Glutamatergic neuron (in vitro differentiated cells): ENCODE results near the gene PPIL6. TPM values are rescaled to one million over a fixed set of nuclear protein-coding genes. Genes with fewer than 3 reads are reported as not detected.
"Not testable (repeated sequence)": the region's sequence is repeated elsewhere in the genome, so short reads cannot be mapped to it uniquely, and the experiment has no call there.

Source experiments
- DNase-seq: peaks from one replicate; pipeline ENCODE4 v3.0.0; 2022
- H3K27ac Mint-ChIP-seq: one replicate; pipeline ENCODE4 v1.8.0; 2020; ENCODE audit warnings: mild to moderate bottlenecking, mixed read lengths, inconsistent platforms; ENCODE audit not compliant: unreplicated experiment
- H3K27me3 Mint-ChIP-seq: one replicate; pipeline ENCODE4 v1.8.0; 2020; ENCODE audit warnings: mild to moderate bottlenecking, moderate library complexity, mixed read lengths, inconsistent platforms; ENCODE audit not compliant: unreplicated experiment
- H3K36me3 Mint-ChIP-seq: one replicate; pipeline ENCODE4 v1.8.0; 2020; ENCODE audit warnings: mild to moderate bottlenecking, mixed read lengths, inconsistent platforms; ENCODE audit not compliant: unreplicated experiment
- H3K4me1 Mint-ChIP-seq: one replicate; pipeline ENCODE4 v1.8.0; 2020; ENCODE audit warnings: mild to moderate bottlenecking, low read depth, mixed read lengths, inconsistent platforms; ENCODE audit not compliant: unreplicated experiment
- H3K4me3 Mint-ChIP-seq: one replicate; pipeline ENCODE4 v1.8.0; 2020; ENCODE audit warnings: mild to moderate bottlenecking, mixed read lengths, inconsistent platforms; ENCODE audit not compliant: unreplicated experiment
- H3K9me3 Mint-ChIP-seq: one replicate; pipeline ENCODE4 v1.8.0; 2020; ENCODE audit warnings: mild to moderate bottlenecking, moderate library complexity, mixed read lengths, inconsistent platforms; ENCODE audit not compliant: unreplicated experiment
- total RNA-seq: library from RNA; stranded (reverse); fragmentation: NEBNext Ultra II Directional; extraction: Animal tissue kit (Norgen Biotek cat#: 25700); gene quantifications from one replicate; pipeline ENCODE4 v1.2.1, GENCODE V29; 2021; ENCODE audit not compliant: unreplicated experiment
- TF ChIP-seq, protein P1 (sequence below): fragments of 200-600 bp; sonication (generic); IDR thresholded peaks from one replicate; pipeline ENCODE4 v1.5.0; 2021; ENCODE audit not compliant: partially characterized antibody, unreplicated experiment

PPIL6 gene
- total RNA-seq, 1 donor from 2014 or later, result 0.83 TPM

DNA sequence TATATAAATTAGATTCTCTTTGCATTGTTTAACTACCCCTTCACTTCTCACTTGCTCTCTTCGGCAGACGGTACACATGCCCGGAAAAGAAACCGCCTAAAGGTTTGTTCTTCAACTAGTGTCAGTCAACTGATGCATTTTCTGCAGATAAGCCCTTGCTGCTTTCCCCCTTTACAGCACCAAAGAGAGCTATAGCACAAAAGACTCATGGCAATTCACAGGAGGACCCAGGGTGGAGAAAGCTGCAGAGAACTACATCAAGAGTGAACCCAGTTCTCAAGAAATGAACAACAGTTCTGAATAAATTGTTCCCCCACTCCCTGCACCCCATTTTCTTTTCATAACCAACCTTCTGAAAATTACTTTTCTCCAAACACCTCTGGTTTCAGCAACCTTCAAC lies 67.1 kb downstream of the PPIL6 start:
- H3K36me3 Mint-ChIP-seq, result peaks cover 10% of the 10 kb centered on the region
- no peak for DNase-seq
- no peak overlapping the region for H3K27ac Mint-ChIP-seq
- no peaks in the 10 kb centered on the region for H3K4me1 Mint-ChIP-seq
- H3K9me3 Mint-ChIP-seq, result no peaks in the 10 kb centered on the region
- H3K27me3 Mint-ChIP-seq, result peaks cover 2% of the 10 kb centered on the region
- TF ChIP-seq, protein P1, sequence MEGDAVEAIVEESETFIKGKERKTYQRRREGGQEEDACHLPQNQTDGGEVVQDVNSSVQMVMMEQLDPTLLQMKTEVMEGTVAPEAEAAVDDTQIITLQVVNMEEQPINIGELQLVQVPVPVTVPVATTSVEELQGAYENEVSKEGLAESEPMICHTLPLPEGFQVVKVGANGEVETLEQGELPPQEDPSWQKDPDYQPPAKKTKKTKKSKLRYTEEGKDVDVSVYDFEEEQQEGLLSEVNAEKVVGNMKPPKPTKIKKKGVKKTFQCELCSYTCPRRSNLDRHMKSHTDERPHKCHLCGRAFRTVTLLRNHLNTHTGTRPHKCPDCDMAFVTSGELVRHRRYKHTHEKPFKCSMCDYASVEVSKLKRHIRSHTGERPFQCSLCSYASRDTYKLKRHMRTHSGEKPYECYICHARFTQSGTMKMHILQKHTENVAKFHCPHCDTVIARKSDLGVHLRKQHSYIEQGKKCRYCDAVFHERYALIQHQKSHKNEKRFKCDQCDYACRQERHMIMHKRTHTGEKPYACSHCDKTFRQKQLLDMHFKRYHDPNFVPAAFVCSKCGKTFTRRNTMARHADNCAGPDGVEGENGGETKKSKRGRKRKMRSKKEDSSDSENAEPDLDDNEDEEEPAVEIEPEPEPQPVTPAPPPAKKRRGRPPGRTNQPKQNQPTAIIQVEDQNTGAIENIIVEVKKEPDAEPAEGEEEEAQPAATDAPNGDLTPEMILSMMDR, result no peak
- no peak overlapping the region for H3K4me3 Mint-ChIP-seq

DNA sequence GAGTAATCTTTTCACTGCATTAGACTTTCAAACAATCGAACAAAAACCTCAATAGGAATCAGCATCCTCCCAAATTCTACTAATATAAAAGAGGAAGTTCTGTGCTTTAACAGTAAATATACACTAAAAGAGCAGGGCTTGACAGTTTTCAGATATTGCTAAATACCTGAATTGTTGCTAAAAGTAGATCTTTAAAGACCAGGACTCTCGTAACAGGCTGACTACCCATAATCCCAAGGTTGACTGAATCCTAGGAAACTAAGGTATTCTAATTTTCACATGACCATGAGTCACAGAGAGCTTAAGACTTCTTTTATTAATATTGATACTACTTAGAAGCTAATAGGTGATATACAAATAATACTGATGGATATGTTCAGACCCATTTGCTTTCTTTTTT lies 68.3 kb downstream of the PPIL6 start:
- Mint-ChIP-seq H3K36me3 (peaks cover 10% of the 10 kb centered on the region), H3K27ac (no peak overlapping the region), H3K4me1 (no peaks in the 10 kb centered on the region), H3K4me3 (no peak overlapping the region), H3K27me3 (peaks cover 2% of the 10 kb centered on the region), H3K9me3 (no peaks in the 10 kb centered on the region)
- TF ChIP-seq, protein P1, result no peak
- DNase-seq, result no peak

DNA sequence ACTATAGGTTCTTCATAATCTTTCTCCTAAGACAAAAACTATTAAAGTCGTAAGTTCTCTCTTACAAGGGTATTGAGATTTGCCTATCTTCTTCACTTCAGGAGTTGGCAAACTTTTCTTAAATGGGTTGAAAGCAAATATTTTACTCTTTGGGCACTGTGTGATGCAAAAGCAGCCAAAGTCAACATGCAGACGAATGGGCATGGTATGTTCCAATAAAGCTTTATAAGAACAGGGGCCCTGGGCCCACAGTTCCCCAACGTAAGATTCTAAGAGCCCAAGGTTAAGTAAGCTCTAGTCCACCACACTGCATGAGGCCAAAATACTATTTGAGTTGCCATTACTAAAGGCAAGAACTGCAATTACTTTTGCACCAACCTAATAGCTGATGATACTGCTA lies 69.6 kb downstream of the PPIL6 start:
- Mint-ChIP-seq H3K4me3 (no peak overlapping the region), H3K36me3 (peaks cover 7% of the 10 kb centered on the region), H3K27ac (no peak overlapping the region), H3K27me3 (peaks cover 2% of the 10 kb centered on the region), H3K4me1 (no peaks in the 10 kb centered on the region), H3K9me3 (no peaks in the 10 kb centered on the region)
- no peak for DNase-seq
- TF ChIP-seq, protein P1, result no peak

DNA sequence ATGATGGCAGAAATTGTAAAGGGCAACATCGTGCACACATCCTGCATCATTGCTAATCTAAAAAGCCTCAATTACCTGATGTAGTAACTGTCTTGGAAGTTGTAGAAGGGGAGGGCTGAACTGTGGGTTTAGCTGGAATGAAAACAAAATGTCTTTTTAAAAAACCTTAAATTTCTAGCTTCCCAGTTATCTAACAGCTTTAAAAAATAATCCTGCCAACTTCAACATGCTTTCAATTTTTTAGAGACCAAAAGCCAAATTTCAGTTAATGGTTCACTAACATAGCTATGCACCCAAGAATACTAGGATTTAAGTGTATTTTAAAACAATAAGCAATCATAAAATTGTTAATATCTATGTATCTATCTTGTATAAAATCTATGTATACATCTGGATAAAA lies 70.1 kb downstream of the PPIL6 start:
- TF ChIP-seq, protein P1, result no peak
- no peak overlapping the region for H3K4me3 Mint-ChIP-seq
- H3K27me3 Mint-ChIP-seq, result peaks cover 2% of the 10 kb centered on the region
- no peak for DNase-seq
- no peak overlapping the region for H3K27ac Mint-ChIP-seq
- no peaks in the 10 kb centered on the region for H3K4me1 Mint-ChIP-seq
- H3K9me3 Mint-ChIP-seq, result no peaks in the 10 kb centered on the region
- H3K36me3 Mint-ChIP-seq, result peaks cover 7% of the 10 kb centered on the region

DNA sequence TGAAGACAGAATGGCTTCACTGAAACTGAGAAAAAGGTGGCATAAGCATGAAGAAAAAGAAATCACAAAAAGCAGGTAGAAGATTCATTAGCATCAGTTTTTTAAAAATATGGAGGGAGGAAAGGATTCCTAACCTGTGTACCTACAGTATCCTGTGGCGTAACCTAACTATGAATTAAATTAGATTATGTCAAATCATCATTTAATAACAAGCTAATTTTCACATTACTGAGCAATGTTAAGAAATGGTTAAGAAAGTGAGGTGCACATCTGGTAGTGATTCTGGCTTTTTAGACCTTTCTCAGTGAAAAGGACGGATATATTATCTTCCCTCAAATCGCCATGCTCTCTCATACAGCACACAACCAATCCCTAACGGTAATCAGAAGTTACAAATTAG lies 70.7 kb downstream of the PPIL6 start:
- H3K27ac Mint-ChIP-seq, result no peak overlapping the region
- no peaks in the 10 kb centered on the region for H3K4me1 Mint-ChIP-seq
- peaks cover 3% of the 10 kb centered on the region for H3K27me3 Mint-ChIP-seq
- TF ChIP-seq, protein P1, result no peak
- peaks cover under 1% of the 10 kb centered on the region for H3K9me3 Mint-ChIP-seq
- H3K36me3 Mint-ChIP-seq, result peaks cover 4% of the 10 kb centered on the region
- no peak for DNase-seq
- H3K4me3 Mint-ChIP-seq, result no peak overlapping the region

DNA sequence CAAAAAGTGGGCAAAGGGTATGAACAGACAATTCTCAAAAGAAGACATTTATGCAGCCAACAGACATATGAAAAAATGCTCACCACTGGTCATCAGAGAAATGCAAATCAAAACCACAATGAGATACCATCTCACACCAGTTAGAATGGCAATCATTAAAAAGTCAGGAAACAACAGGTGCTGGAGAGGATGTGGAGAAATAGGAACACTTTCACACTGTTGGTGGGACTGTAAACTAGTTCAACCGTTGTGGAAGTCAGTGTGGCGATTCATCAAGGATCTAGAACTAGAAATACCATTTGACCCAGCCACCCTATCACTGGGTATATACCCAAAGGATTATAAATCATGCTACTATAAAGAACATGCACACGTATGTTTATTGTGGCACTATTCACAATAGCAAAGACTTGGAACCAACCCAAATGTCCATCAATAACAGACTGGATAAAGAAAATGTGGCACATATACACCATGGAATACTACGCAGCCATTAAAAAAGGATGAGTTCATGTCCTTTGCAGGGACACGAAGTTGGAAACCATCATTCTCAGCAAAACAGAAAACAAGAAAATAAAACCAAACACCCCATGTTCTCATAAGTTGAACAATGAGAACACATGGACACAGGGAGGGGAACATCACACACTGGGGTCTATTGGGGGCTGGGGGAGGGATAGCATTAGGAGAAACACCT lies 75.9 kb downstream of the PPIL6 start:
- H3K27ac Mint-ChIP-seq, H3K27me3 Mint-ChIP-seq, H3K9me3 Mint-ChIP-seq, H3K4me1 Mint-ChIP-seq, DNase-seq, H3K4me3 Mint-ChIP-seq: not testable (repeated sequence)
- H3K36me3 Mint-ChIP-seq, result peaks cover 14% of the 10 kb centered on the region
